ENCODE data around the gene PRKN. TPM values are rescaled to one million over a fixed set of nuclear protein-coding genes. Genes with fewer than 3 reads are reported as not detected.

Gene PRKN
- total RNA-seq, 2 donors from 2014 or later = 6.7 to 8.2 TPM

DNA sequence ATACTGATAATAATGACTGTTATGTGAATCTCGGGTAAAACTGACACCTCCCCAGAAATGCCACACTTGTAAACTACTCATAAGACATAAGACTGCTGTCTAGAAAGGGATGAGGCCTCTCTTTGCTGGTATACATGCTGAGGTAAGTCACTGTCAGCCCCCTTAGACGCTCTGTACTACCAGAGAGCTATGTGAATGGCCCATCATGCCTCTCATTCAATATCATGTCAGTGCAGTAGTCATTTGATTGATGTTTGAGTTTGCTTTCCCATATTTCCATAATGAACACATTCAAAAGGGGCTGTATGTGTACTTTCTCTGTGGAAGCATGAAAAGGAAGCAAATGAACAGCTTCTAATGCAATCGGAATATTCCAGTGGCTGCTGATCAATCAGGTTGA is 1334.3 kb downstream of the PRKN start:
- ATAC-seq (no peak), DNase-seq (no peak)
- Histone ChIP-seq H3K9me3 (no peaks in the 10 kb centered on the region), H3K27me3 (no peaks in the 10 kb centered on the region), H3K27ac (no peak overlapping the region), H3K4me1 (no peaks in the 10 kb centered on the region), H3K4me3 (no peak overlapping the region), H3K36me3 (replicated peaks in 1 of 2; ENCODE audit: insufficient read depth in 1 of 2, low read depth in 2 of 2) (no peaks in the 10 kb centered on the region)
- WGBS, 2 donors = 41 to 44% methylated on average over 3 of the region's 3 CpGs
- TF ChIP-seq, protein P1, sequence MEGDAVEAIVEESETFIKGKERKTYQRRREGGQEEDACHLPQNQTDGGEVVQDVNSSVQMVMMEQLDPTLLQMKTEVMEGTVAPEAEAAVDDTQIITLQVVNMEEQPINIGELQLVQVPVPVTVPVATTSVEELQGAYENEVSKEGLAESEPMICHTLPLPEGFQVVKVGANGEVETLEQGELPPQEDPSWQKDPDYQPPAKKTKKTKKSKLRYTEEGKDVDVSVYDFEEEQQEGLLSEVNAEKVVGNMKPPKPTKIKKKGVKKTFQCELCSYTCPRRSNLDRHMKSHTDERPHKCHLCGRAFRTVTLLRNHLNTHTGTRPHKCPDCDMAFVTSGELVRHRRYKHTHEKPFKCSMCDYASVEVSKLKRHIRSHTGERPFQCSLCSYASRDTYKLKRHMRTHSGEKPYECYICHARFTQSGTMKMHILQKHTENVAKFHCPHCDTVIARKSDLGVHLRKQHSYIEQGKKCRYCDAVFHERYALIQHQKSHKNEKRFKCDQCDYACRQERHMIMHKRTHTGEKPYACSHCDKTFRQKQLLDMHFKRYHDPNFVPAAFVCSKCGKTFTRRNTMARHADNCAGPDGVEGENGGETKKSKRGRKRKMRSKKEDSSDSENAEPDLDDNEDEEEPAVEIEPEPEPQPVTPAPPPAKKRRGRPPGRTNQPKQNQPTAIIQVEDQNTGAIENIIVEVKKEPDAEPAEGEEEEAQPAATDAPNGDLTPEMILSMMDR (IDR thresholded peaks at IDR 0.05) = no peak
- intact Hi-C loops (cut with DNase I) = no loop called here

DNA sequence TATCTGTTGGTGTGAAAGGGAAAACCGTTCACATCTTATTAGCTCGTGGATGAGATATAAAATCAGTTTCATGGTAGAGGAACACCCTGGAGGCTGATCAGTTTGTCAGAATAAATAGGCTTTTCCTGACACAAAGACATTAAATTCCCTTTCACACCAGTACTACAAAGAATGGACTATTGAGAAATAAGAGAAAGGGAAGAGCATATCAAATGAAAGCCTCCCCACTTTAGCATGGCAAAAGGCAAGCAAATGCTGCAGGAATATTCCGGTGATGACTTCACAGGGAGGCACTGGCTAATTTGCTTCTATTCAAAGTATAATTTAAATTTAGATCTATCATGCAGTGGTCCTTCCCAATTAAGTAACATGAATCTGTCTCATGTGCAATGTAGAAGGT is 1337.8 kb downstream of the PRKN start:
- Histone ChIP-seq H3K4me3 (no peak overlapping the region), H3K4me1 (no peaks in the 10 kb centered on the region), H3K36me3 (replicated peaks in 1 of 2; ENCODE audit: insufficient read depth in 1 of 2, low read depth in 2 of 2) (no peaks in the 10 kb centered on the region), H3K27me3 (no peaks in the 10 kb centered on the region), H3K27ac (no peak overlapping the region), H3K9me3 (no peaks in the 10 kb centered on the region)
- TF ChIP-seq POLR2A (IDR thresholded peaks at IDR 0.05) = no peak
- TF ChIP-seq, protein P1 (IDR thresholded peaks at IDR 0.05) = no peak
- no peak for ATAC-seq
- WGBS, 2 donors = 73 to 79% methylated on average over 3 of the region's 3 CpGs
- DNase-seq = no peak
- intact Hi-C loops (cut with DNase I) = no loop called here

DNA sequence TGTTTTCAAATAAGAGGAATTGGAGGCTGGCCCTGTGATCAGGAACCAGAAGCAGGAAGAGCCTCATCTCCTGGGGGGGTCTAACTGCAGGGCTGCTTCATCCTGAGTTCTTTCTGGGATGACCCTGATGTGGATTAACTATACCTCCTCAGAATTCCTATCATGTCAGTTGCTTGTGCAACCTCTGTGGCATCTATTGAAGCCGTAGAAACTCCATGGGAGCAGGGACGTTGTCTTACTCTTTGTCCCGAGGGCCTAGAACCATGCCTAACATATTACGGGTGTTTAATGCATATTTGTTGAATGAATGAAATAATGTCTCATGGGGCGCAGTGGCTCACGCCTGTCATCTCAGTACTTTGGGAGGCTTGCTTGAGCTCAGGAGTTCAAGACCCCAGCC is 1343.6 kb downstream of the PRKN start:
- Histone ChIP-seq H3K4me1 (peaks cover 6% of the 10 kb centered on the region), H3K27me3 (no peaks in the 10 kb centered on the region), H3K9me3 (no peaks in the 10 kb centered on the region), H3K4me3 (no peak overlapping the region), H3K36me3 (replicated peaks in 1 of 2; ENCODE audit: insufficient read depth in 1 of 2, low read depth in 2 of 2) (no peaks in the 10 kb centered on the region), H3K27ac (no peak overlapping the region)
- ATAC-seq = no peak
- intact Hi-C loops (cut with DNase I) = no loop called here
- no peak for TF ChIP-seq POLR2A (IDR thresholded peaks at IDR 0.05)
- TF ChIP-seq, protein P1 (IDR thresholded peaks at IDR 0.05) = no peak
- no peak for DNase-seq
- WGBS, 2 donors = 94 to 97% methylated on average over 6 of the region's 6 CpGs

DNA sequence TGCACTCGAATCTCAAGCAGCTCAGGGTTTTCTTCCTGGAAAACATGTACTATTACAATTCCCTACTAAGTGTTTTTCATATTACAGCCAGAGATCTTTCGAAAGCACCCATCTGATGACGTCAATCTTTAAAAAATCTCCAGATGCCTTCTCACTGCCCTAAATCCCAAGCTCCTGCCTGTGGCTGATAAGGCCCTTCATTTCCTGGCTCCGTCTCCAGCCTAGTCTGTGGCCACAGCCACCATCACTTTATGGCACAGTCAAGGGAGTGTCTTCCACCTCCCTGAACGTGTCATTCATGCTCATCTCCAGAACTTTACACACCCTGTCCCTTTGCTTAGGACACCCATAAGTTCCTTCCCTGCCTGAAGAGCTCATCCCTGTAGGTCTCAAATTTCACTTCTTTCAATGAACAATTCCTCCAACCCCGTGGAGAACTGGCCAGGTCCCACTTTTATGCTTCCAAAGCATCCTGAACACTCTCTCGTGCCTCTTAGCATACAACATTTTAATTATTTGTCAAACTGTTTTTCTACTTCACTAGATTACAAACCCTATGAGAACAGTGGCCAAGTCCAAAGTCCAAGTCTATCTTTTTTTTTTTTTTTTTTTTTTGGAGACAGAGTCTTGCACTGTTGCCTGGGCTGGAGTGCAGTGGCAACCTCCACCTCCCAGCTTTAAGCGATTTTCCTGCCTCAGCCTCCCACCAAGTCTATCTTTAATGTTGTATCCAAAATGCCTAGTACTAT is 1347.6 kb downstream of the PRKN start:
- no peaks in the 10 kb centered on the region for H3K36me3 ChIP-seq (replicated peaks in 1 of 2; ENCODE audit: insufficient read depth in 1 of 2, low read depth in 2 of 2)
- intact Hi-C loops (cut with DNase I) = loop anchor here (5.0 kb wide), 1 partner anchor 643 kb away; no protein-coding TSS in a partner anchor
- 45 to 53% methylated on average over 8 of the region's 8 CpGs for WGBS, 2 donors
- DNase-seq (no peak), ATAC-seq (no peak)
- H3K4me3 ChIP-seq = no peak overlapping the region
- peaks cover 6% of the 10 kb centered on the region for H3K4me1 ChIP-seq
- TF ChIP-seq, protein P1 (IDR thresholded peaks at IDR 0.05) = no peak
- TF ChIP-seq POLR2A (IDR thresholded peaks at IDR 0.05) = no peak
- no peak overlapping the region for H3K27ac ChIP-seq
- no peaks in the 10 kb centered on the region for H3K27me3 ChIP-seq
- H3K9me3 ChIP-seq = no peaks in the 10 kb centered on the region

DNA sequence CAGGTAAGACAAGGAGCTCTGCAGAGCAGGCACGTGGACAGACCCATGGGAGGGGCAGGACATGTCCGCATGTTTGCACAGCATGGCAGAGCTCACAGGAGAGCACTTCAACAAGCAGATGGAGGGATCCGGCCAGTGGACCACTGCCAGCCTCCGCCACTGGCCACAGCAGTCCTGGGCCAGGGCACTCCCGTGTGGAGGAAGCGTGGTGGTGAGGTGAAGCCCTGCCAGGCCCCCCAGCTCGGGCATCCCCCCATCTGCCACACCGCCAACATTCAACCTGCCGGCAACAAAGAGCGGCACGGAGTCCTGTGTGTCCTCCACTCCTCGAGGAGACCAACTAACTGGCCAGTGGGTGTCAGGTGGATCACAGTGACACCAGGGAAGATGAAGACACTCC is 1349.5 kb downstream of the PRKN start:
- Histone ChIP-seq H3K27ac (no peak overlapping the region), H3K9me3 (no peaks in the 10 kb centered on the region), H3K4me1 (peaks cover 6% of the 10 kb centered on the region), H3K36me3 (replicated peaks in 1 of 2; ENCODE audit: insufficient read depth in 1 of 2, low read depth in 2 of 2) (no peaks in the 10 kb centered on the region), H3K4me3 (no peak overlapping the region), H3K27me3 (no peaks in the 10 kb centered on the region)
- TF ChIP-seq POLR2A (IDR thresholded peaks at IDR 0.05) = no peak
- TF ChIP-seq, protein P1 (IDR thresholded peaks at IDR 0.05) = no peak
- intact Hi-C loops (cut with DNase I) = loop anchor here (5.0 kb wide), 1 partner anchor 641 kb away; no protein-coding TSS in a partner anchor
- 84 to 86% methylated on average over 6 to 12 of the region's 12 CpGs for WGBS, 2 donors
- ATAC-seq (no peak), DNase-seq (no peak)
